Measurements from ENCODE around the gene ANXA2. TPM values are rescaled to one million over a fixed set of nuclear protein-coding genes. Genes with fewer than 3 reads are reported as not detected.
"Not testable (repeated sequence)": the region's sequence is repeated elsewhere in the genome, so short reads cannot be mapped to it uniquely, and the experiment has no call there.

Gene ANXA2
- total RNA-seq, 4 donors from 2014 or later = 907 to 1,545 (median 1,123) TPM

- ATAC-seq (ENCODE audit: low FRiP score) (peak; percentile 58), DNase-seq (ENCODE audit: low spot score) (no peak)
- no peak for TF ChIP-seq CTCF (IDR thresholded peaks at IDR 0.05)
Observed at GRCh38 chr15:60419753-60420152, 22.0 kb upstream of the ANXA2 start.

- ATAC-seq (ENCODE audit: low FRiP score) = no peak
Observed at GRCh38 chr15:60418096-60418495, 20.3 kb upstream of the ANXA2 start.

GRCh38 chr15:60417112-60417511 lies 19.3 kb upstream of the ANXA2 start:
- TF ChIP-seq CTCF (IDR thresholded peaks at IDR 0.05) = no peak
- no peak for ATAC-seq (ENCODE audit: low FRiP score)
- DNase-seq (ENCODE audit: low spot score) = no peak

More at GRCh38 chr15:60418096-60418495, 20.3 kb upstream of the ANXA2 start:
- no peak for DNase-seq (ENCODE audit: low spot score)
- TF ChIP-seq CTCF (IDR thresholded peaks at IDR 0.05) = no peak

GRCh38 chr15:60416484-60416883 lies 18.7 kb upstream of the ANXA2 start:
- ATAC-seq (ENCODE audit: low FRiP score) = no peak
- DNase-seq (ENCODE audit: low spot score) = no peak
- TF ChIP-seq CTCF (IDR thresholded peaks at IDR 0.05) = no peak

GRCh38 chr15:60414016-60414682 lies 16.4 kb upstream of the ANXA2 start:
- ATAC-seq (ENCODE audit: low FRiP score) = peak; percentile 80

GRCh38 chr15:60413231-60413824 lies 15.5 kb upstream of the ANXA2 start:
- TF ChIP-seq CTCF (IDR thresholded peaks at IDR 0.05) = no peak
- DNase-seq (ENCODE audit: low spot score) (no peak), ATAC-seq (ENCODE audit: low FRiP score) (no peak)

More at GRCh38 chr15:60414016-60414682, 16.4 kb upstream of the ANXA2 start:
- no peak for DNase-seq (ENCODE audit: low spot score)
- TF ChIP-seq CTCF (IDR thresholded peaks at IDR 0.05) = no peak

GRCh38 chr15:60412807-60413206 lies 15.0 kb upstream of the ANXA2 start:
- not testable (repeated sequence) for DNase-seq (ENCODE audit: low spot score); ATAC-seq (ENCODE audit: low FRiP score)

Measured in omental fat pad (tissue), 4 donors.